Measurements from ENCODE around the gene ERGIC1. TPM values are rescaled to one million over a fixed set of nuclear protein-coding genes. Genes with fewer than 3 reads are reported as not detected.
A peak's percentile ranks its signal among the peaks of the same experiment; 100 is the strongest.
"Not testable (repeated sequence)": the region's sequence is repeated elsewhere in the genome, so short reads cannot be mapped to it uniquely, and the experiment has no call there.

The ERGIC1 gene
- polyA plus RNA-seq, 1 experiment: 137 TPM

- TF ChIP-seq CTCF (IDR thresholded peaks at IDR 0.05; ENCODE audit: low read depth, low read length): 0 out of 2 replicates have a peak, but pooled peaks have one; percentile 10
- ChIA-PET CTCF (no interaction called here), POLR2A (no interaction called here)
- H3K9me3 ChIP-seq (ENCODE audit: control insufficient read depth, insufficient read depth, low read length): no peaks in the 10 kb centered on the region
- no peak overlapping the region for H3K4me3 ChIP-seq (ENCODE audit: low read depth, low read length)
- DNase-seq (ENCODE audit: low read depth, low spot score): no peak
- H3K27ac ChIP-seq (ENCODE audit: low read depth, low read length): no peak overlapping the region
- H3K27me3 ChIP-seq (ENCODE audit: control insufficient read depth, insufficient read depth, low read length): no peaks in the 10 kb centered on the region
Measured at GRCh38 chr5:172845576-172845975, 11.5 kb downstream of the ERGIC1 start.

- Histone ChIP-seq H3K27me3 (ENCODE audit: control insufficient read depth, insufficient read depth, low read length) (no peaks in the 10 kb centered on the region), H3K27ac (ENCODE audit: low read depth, low read length) (no peak overlapping the region), H3K4me3 (ENCODE audit: low read depth, low read length) (no peak overlapping the region), H3K9me3 (ENCODE audit: control insufficient read depth, insufficient read depth, low read length) (no peaks in the 10 kb centered on the region)
- DNase-seq (ENCODE audit: low read depth, low spot score): no peak
- no peak for TF ChIP-seq CTCF (IDR thresholded peaks at IDR 0.05; ENCODE audit: low read depth, low read length)
- CTCF ChIA-PET: no interaction called here
- POLR2A ChIA-PET: no interaction called here
Measured at GRCh38 chr5:172846249-172846648, 12.2 kb downstream of the ERGIC1 start.

- no peak overlapping the region for H3K4me3 ChIP-seq (ENCODE audit: low read depth, low read length)
- no peak overlapping the region for H3K27ac ChIP-seq (ENCODE audit: low read depth, low read length)
- DNase-seq (ENCODE audit: low read depth, low spot score): no peak
- no peaks in the 10 kb centered on the region for H3K9me3 ChIP-seq (ENCODE audit: control insufficient read depth, insufficient read depth, low read length)
- POLR2A ChIA-PET: no interaction called here
- TF ChIP-seq CTCF (IDR thresholded peaks at IDR 0.05; ENCODE audit: low read depth, low read length): no peak
- CTCF ChIA-PET: no interaction called here
- no peaks in the 10 kb centered on the region for H3K27me3 ChIP-seq (ENCODE audit: control insufficient read depth, insufficient read depth, low read length)
Measured at GRCh38 chr5:172846677-172847076, 12.6 kb downstream of the ERGIC1 start.

- POLR2A ChIA-PET: not testable (repeated sequence)
- CTCF ChIA-PET: interaction anchor here (1.5 kb wide), 1 partner anchor 133 kb away, joined by 4 read pairs; no protein-coding TSS in a partner anchor
Measured at GRCh38 chr5:172847584-172847983, 13.5 kb downstream of the ERGIC1 start.

GRCh38 chr5:172848419-172848818 is 14.4 kb downstream of the ERGIC1 start:
- POLR2A ChIA-PET: interaction anchor here (0.6 kb wide), 1 partner anchor 34 kb away, joined by 4 read pairs; no protein-coding TSS in a partner anchor
- peak overlapping the region; percentile 31 for H3K27ac ChIP-seq (ENCODE audit: low read depth, low read length)
- CTCF ChIA-PET: interaction anchor here (1.5 kb wide), 1 partner anchor 134 kb away, joined by 4 read pairs; no protein-coding TSS in a partner anchor

More at GRCh38 chr5:172847584-172847983, 13.5 kb downstream of the ERGIC1 start:
- not testable (repeated sequence) for H3K27ac ChIP-seq (ENCODE audit: low read depth, low read length); DNase-seq (ENCODE audit: low read depth, low spot score); H3K4me3 ChIP-seq (ENCODE audit: low read depth, low read length); H3K27me3 ChIP-seq (ENCODE audit: control insufficient read depth, insufficient read depth, low read length); H3K9me3 ChIP-seq (ENCODE audit: control insufficient read depth, insufficient read depth, low read length)

More at GRCh38 chr5:172848419-172848818, 14.4 kb downstream of the ERGIC1 start:
- no peak for DNase-seq (ENCODE audit: low read depth, low spot score)
- H3K4me3 ChIP-seq (ENCODE audit: low read depth, low read length): no peak overlapping the region
- no peak for TF ChIP-seq CTCF (IDR thresholded peaks at IDR 0.05; ENCODE audit: low read depth, low read length)
- H3K9me3 ChIP-seq (ENCODE audit: control insufficient read depth, insufficient read depth, low read length): no peaks in the 10 kb centered on the region; the same call in 1 of the 2 replicates
- no peaks in the 10 kb centered on the region for H3K27me3 ChIP-seq (ENCODE audit: control insufficient read depth, insufficient read depth, low read length)

All from AG04450 (cell line).